ENCODE data around the gene CNKSR1.

CNKSR1 gene

GRCh38 chr1:26177182-26177684 is at the start of gene CNKSR1:
Gene CNKSR1, plus strand, starts transcription at chr1:26177491. Its CDS starts 57 bp downstream, at chr1:26177548.
- H3K27ac ChIP-seq, result peak within 1 kb of the TSS; percentile 64
- TF ChIP-seq ZFX (IDR thresholded peaks at IDR 0.05) (no peak), CTCF (conservative IDR thresholded peaks at IDR 0.05) (peak; percentile 40; the same call in 1 of the 2 replicates)

- TF ChIP-seq CTCF (conservative IDR thresholded peaks at IDR 0.05) (no peak), ZFX (IDR thresholded peaks at IDR 0.05) (no peak)
- H3K27ac ChIP-seq, result no peak overlapping the region
Observed at GRCh38 chr1:26129778-26130177, 47.5 kb upstream of the CNKSR1 start.

- no peak overlapping the region for H3K27ac ChIP-seq
- TF ChIP-seq ZFX (IDR thresholded peaks at IDR 0.05) (no peak), CTCF (conservative IDR thresholded peaks at IDR 0.05) (no peak)
Observed at GRCh38 chr1:26130695-26131094, 46.6 kb upstream of the CNKSR1 start.

- no peak overlapping the region for H3K27ac ChIP-seq
- TF ChIP-seq ZFX (IDR thresholded peaks at IDR 0.05), result no peak
Observed at GRCh38 chr1:26132128-26132833, 45.0 kb upstream of the CNKSR1 start.

GRCh38 chr1:26132834-26133167 is 44.5 kb upstream of the CNKSR1 start:
- no peak overlapping the region for H3K27ac ChIP-seq
- no peak for TF ChIP-seq ZFX (IDR thresholded peaks at IDR 0.05)
- TF ChIP-seq CTCF (conservative IDR thresholded peaks at IDR 0.05), result no peak

GRCh38 chr1:26134466-26134865 is 42.8 kb upstream of the CNKSR1 start:
- TF ChIP-seq CTCF (conservative IDR thresholded peaks at IDR 0.05) (no peak), ZFX (IDR thresholded peaks at IDR 0.05) (no peak)
- H3K27ac ChIP-seq, result no peak overlapping the region

- TF ChIP-seq ZFX (IDR thresholded peaks at IDR 0.05) (no peak), CTCF (conservative IDR thresholded peaks at IDR 0.05) (no peak)
- no peak overlapping the region for H3K27ac ChIP-seq
Observed at GRCh38 chr1:26138974-26139558, 38.2 kb upstream of the CNKSR1 start.

Data from C4-2B (cell line).